IPS-18c (cell line): ENCODE data around the gene CDK14.

Experiments
- H3K4me3 ChIP-seq: 2 replicates; pipeline ENCODE4 v1.7.0; 2013; ENCODE audit warnings: low read depth, mild to moderate bottlenecking, low read length, moderate library complexity; ENCODE audit not compliant: insufficient read depth
- H3K9me3 ChIP-seq: one replicate; pipeline ENCODE4 v1.6.1; 2013; ENCODE audit warnings: mild to moderate bottlenecking, low read length, moderate library complexity; ENCODE audit not compliant: control insufficient read depth, insufficient read depth

Gene CDK14

DNA sequence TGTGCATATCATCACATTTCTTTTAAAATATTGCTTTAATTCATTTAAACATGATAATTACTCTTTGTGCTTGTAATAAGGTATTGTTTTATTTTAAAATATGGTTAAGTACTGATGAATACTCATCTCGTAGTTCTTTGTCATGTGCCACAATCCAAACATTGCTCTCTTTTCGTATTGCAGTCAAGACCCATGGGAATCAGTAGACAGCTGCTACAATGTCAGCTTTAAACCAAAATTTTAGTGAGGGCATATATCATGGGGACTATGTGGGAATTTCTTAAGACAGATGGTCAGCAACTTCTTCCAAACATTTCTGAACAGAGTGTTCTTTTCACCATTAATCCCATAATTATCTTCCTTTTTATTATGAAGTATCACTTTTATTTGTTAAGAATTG lies 590.9 kb downstream of the CDK14 start:
- H3K9me3 ChIP-seq: peaks cover 2% of the 10 kb centered on the region
- H3K4me3 ChIP-seq: no peak overlapping the region

GRCh38 chr7:91191771-91192170 lies 595.6 kb downstream of the CDK14 start:
- H3K9me3 ChIP-seq: peaks cover 2% of the 10 kb centered on the region
- no peak overlapping the region for H3K4me3 ChIP-seq

DNA sequence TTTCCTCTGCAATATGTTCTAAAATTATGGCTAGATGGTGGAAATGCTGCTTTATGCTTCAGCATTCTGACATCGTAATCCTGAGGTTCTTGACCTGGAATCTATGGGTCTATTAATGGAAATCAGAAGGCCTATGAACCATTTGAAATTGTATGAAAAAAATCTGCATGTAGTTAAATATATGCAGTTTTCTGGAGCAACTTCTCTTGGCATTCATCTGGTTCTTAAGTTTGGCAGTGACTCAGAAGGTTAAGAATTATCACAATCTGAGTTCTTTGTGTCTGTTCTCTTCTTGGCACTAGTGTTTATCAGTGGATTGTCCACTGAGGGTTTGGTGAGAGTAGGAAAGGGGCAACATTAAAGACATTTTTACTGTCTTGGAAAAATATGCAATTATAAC lies 597.0 kb downstream of the CDK14 start:
- H3K4me3 ChIP-seq: no peak overlapping the region

GRCh38 chr7:91194841-91195240 lies 598.7 kb downstream of the CDK14 start:
- Histone ChIP-seq H3K4me3 (no peak overlapping the region), H3K9me3 (no peaks in the 10 kb centered on the region)

More for the DNA sequence above, 597.0 kb downstream of the CDK14 start:
- H3K9me3 ChIP-seq: no peaks in the 10 kb centered on the region

- H3K4me3 ChIP-seq: no peak overlapping the region
- no peaks in the 10 kb centered on the region for H3K9me3 ChIP-seq
These were observed 599.9 kb downstream of the CDK14 start for GRCh38 chr7:91196058-91196457.

GRCh38 chr7:91198371-91198770 lies 602.2 kb downstream of the CDK14 start:
- Histone ChIP-seq H3K4me3 (no peak overlapping the region), H3K9me3 (no peaks in the 10 kb centered on the region)

- H3K4me3 ChIP-seq: no peak overlapping the region
- H3K9me3 ChIP-seq: no peaks in the 10 kb centered on the region
These were observed 603.5 kb downstream of the CDK14 start for GRCh38 chr7:91199601-91200000.

- Histone ChIP-seq H3K4me3 (no peak overlapping the region), H3K9me3 (no peaks in the 10 kb centered on the region)
These were observed 605.5 kb downstream of the CDK14 start for GRCh38 chr7:91201442-91202113.

- Histone ChIP-seq H3K4me3 (no peak overlapping the region), H3K9me3 (no peaks in the 10 kb centered on the region)
These were observed 610.3 kb downstream of the CDK14 start for GRCh38 chr7:91206361-91206960.

- no peaks in the 10 kb centered on the region for H3K9me3 ChIP-seq
- no peak overlapping the region for H3K4me3 ChIP-seq
These were observed 616.5 kb downstream of the CDK14 start for GRCh38 chr7:91212582-91212981.

- H3K9me3 ChIP-seq: no peaks in the 10 kb centered on the region
- no peak overlapping the region for H3K4me3 ChIP-seq
These were observed 630.3 kb downstream of the CDK14 start for GRCh38 chr7:91226411-91226810.

DNA sequence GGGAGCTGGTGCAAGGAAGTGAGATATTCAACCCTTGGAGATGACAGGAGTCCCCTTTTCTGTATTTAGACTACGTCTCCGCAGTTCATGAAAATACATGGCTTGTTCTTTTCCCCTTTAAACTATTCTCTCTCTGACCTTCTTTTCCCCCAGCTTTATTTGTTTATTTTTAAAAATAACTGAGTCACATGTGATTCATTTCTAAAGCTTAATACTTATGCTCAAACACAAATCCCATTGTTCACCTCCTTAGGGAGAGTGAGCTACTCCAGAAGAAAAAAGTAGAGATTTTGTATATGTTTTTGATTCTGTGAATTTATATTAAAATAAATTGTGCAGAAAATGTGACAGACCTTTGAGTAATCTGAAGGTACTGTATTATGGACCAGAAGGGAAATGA lies 632.2 kb downstream of the CDK14 start:
- H3K4me3 ChIP-seq: no peak overlapping the region
- no peaks in the 10 kb centered on the region for H3K9me3 ChIP-seq

GRCh38 chr7:91228927-91229558 lies 632.9 kb downstream of the CDK14 start:
- Histone ChIP-seq H3K9me3 (no peaks in the 10 kb centered on the region), H3K4me3 (no peak overlapping the region)

DNA sequence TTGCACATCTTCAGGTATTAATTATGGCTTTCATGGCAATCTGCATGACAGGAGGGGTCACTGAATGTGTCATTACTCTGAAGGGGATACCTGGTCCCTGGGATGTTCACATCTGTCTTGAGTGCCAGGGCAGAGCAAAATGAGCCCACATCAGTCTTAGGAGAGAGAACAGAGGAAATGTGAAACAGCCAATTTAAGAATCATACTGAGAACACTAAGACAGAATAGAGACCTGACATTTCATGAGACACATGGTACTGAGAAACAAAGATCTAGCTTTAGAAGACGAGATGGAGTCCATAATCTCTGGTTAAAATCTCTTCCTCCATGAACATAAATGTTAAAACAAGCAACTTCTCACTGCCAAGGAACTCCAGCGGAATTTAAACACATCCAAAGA lies 634.0 kb downstream of the CDK14 start:
- Histone ChIP-seq H3K4me3 (no peak overlapping the region), H3K9me3 (no peaks in the 10 kb centered on the region)

DNA sequence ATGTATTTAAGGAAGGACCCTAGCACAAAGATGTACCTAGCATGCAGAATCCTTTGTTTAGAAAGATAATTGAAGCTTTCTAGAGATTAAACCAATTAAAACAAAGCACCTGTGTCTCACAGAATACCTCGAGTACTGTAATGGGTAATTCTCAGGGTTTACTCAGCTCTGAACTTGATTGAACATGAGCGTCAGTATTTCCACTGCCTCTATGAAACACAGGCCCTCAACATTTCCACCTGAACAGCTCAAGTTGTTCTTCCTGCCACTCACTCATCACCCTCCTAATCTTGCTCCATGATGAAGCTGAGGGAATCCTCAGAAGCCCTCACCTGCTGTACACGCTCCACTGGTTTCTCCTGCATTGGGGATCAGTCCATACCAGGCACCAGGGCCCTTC lies 634.4 kb downstream of the CDK14 start:
- Histone ChIP-seq H3K9me3 (no peaks in the 10 kb centered on the region), H3K4me3 (no peak overlapping the region)

- H3K4me3 ChIP-seq: no peak overlapping the region
These were observed 637.1 kb downstream of the CDK14 start for GRCh38 chr7:91233212-91233611.

GRCh38 chr7:91235211-91235832 lies 639.2 kb downstream of the CDK14 start:
- Histone ChIP-seq H3K9me3 (no peaks in the 10 kb centered on the region), H3K4me3 (no peak overlapping the region)

More at GRCh38 chr7:91233212-91233611, 637.1 kb downstream of the CDK14 start:
- no peaks in the 10 kb centered on the region for H3K9me3 ChIP-seq

GRCh38 chr7:91239171-91239604 lies 643.1 kb downstream of the CDK14 start:
- H3K4me3 ChIP-seq: no peak overlapping the region
- H3K9me3 ChIP-seq: no peaks in the 10 kb centered on the region
